Neuron (in vitro differentiated cells): Measurements from ENCODE around the gene PTGDR.

Experiments used
- H2AFZ ChIP-seq: one replicate; pipeline ENCODE4 v1.6.1; 2013; ENCODE audit warnings: low read depth, mild to moderate bottlenecking, inconsistent platforms, low read length, moderate library complexity
- H3K27me3 ChIP-seq: one replicate; pipeline ENCODE4 v1.6.1; 2013; ENCODE audit warnings: low read length; ENCODE audit not compliant: insufficient read depth
- H3K36me3 ChIP-seq: one replicate; pipeline ENCODE4 v1.6.1; 2013; ENCODE audit warnings: low read length; ENCODE audit not compliant: insufficient read depth
- H3K4me1 ChIP-seq: one replicate; pipeline ENCODE4 v1.6.1; 2013; ENCODE audit warnings: low read length; ENCODE audit not compliant: insufficient read depth
- H3K4me3 ChIP-seq: 2 replicates; pipeline ENCODE4 v1.5.1; 2013; ENCODE audit warnings: mild to moderate bottlenecking, low read length, moderate library complexity
- H3K9me3 ChIP-seq: one replicate; pipeline ENCODE4 v1.6.1; 2013; ENCODE audit warnings: low read length

The PTGDR gene

DNA sequence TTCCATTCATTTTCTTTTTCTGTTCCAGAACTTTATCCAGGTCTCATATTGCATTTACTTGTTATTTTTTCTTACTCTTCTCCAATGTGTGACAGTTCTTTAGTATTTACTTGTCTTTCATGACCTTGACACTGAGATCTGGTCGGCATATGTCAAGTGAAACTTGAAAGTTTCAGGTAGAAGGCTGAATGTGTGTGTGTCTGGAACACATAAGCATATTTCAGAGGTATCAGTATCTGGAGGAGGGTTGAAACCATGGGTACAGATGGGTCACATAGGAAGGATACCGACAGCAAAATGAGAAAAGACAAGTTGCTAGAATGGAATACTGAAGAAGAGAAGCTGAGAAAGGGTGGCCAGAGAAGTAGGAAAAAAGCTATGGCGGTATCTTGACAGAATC lies 22.5 kb upstream of the PTGDR start:
- Histone ChIP-seq H3K9me3 (no peaks in the 10 kb centered on the region), H3K36me3 (no peaks in the 10 kb centered on the region), H3K27me3 (peaks cover 3% of the 10 kb centered on the region), H3K4me1 (no peaks in the 10 kb centered on the region), H3K4me3 (no peak overlapping the region), H2AFZ (no peak overlapping the region)

DNA sequence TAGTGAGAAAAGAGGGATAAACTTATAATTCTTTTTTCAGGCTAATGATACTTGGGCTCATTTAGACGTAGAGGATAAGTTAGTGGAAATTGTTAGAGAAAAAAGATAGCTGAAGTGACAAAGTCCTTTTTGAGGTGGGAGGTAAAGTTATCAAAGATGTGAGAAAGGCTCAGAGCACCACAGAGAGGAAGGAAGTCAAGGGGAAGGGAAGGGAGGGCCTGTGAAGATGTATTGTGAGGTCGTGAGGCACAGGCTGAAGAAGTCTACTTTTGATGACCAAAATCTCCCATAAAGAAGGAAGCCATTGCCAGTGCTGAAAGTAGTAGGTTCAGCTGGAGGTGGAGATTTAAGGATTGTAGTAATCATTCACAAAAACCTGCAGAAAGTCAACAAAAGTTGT lies 19.4 kb upstream of the PTGDR start:
- H3K9me3 ChIP-seq = no peaks in the 10 kb centered on the region
- H3K27me3 ChIP-seq = peaks cover 3% of the 10 kb centered on the region
- H3K4me3 ChIP-seq = no peak overlapping the region
- no peak overlapping the region for H2AFZ ChIP-seq
- H3K36me3 ChIP-seq = no peaks in the 10 kb centered on the region
- H3K4me1 ChIP-seq = no peaks in the 10 kb centered on the region

DNA sequence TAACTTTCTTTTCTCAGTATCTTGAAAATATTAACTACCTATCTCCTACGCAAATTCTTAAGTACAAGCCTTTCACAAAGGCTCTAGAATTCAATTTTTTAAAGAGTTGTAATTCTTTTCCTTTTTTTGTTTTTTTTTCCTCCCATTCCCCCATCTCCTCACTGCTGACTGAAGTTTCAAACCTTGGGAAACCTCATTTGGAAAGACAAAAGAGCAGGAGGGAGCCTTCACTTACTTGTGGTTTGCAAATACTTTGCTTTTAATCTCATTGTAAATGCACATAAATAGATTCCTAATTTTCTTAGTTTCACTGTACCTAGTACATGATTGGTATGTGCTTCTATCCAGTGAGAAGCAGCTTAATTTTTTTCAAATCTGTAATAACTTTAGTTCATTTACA lies 15.8 kb upstream of the PTGDR start:
- no peak overlapping the region for H3K4me3 ChIP-seq

DNA sequence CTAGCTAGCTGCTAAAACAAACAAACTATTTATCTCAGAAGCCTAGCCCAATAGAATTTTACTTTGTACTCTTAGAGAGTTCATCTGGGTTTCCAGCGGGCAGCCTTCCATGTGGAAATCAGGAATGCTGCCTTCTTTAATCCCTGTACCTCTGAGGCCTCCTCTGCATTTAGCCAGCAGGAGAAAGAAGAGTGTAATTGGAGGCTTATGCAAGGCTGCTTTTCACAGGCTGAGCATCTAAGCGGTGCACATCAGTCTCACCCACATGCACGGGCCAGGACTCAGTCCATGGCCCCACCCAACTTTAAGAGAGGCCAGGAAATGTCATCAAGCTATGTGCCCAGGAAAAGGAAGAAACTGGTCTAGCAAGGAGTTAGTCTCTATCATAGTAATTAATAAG lies 14.0 kb upstream of the PTGDR start:
- no peaks in the 10 kb centered on the region for H3K4me1 ChIP-seq

More for the DNA sequence above, 15.8 kb upstream of the PTGDR start:
- Histone ChIP-seq H3K9me3 (no peaks in the 10 kb centered on the region), H3K36me3 (no peaks in the 10 kb centered on the region), H2AFZ (no peak overlapping the region), H3K4me1 (no peaks in the 10 kb centered on the region), H3K27me3 (peaks cover 3% of the 10 kb centered on the region)

DNA sequence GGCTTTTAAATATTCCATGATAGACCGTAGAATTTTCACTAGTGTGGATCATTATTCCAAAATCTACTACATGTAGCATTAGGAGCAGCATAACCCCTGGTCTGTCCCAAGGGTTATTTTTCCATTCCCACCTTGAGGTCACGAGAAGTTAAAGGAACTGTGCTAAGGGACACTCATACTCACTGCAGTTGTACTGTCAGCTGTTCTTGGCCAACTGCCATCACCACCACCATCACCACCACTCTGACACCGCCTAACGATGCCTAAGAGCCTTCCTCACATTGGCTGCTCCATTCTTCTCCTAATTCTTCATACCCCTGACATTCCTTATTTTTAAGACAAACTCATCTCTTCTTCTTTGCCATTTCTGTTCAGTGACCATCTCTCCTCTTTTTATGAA lies 13.4 kb upstream of the PTGDR start:
- no peaks in the 10 kb centered on the region for H3K4me1 ChIP-seq
- no peaks in the 10 kb centered on the region for H3K9me3 ChIP-seq
- H3K4me3 ChIP-seq = no peak overlapping the region
- no peaks in the 10 kb centered on the region for H3K36me3 ChIP-seq
- no peak overlapping the region for H2AFZ ChIP-seq
- H3K27me3 ChIP-seq = no peaks in the 10 kb centered on the region

More for the DNA sequence above, 14.0 kb upstream of the PTGDR start:
- H3K27me3 ChIP-seq = no peaks in the 10 kb centered on the region
- no peak overlapping the region for H3K4me3 ChIP-seq
- H2AFZ ChIP-seq = no peak overlapping the region
- H3K9me3 ChIP-seq = no peaks in the 10 kb centered on the region
- H3K36me3 ChIP-seq = no peaks in the 10 kb centered on the region

DNA sequence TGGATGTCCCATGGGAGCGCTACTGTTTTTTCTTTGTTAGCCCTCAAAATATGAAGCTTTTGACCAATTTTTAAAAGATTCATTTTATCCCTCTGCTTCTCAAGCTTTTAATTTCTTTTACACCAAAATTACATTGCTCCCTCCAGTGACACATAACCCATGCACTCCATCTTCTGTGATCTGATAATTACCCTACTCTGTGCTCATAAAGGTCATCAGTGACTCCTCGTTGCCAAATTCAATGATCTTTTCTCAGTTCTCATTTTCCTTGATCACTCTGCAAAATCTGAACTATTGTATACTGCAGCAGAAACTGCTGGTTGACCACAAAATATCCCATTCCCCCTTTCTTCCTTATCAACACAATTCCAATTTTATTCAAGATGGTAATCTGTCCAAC lies 8.7 kb upstream of the PTGDR start:
- no peak overlapping the region for H3K4me3 ChIP-seq
- H2AFZ ChIP-seq = no peak overlapping the region
- peaks cover 5% of the 10 kb centered on the region for H3K27me3 ChIP-seq
- H3K9me3 ChIP-seq = no peaks in the 10 kb centered on the region
- H3K36me3 ChIP-seq = no peaks in the 10 kb centered on the region
- no peaks in the 10 kb centered on the region for H3K4me1 ChIP-seq

DNA sequence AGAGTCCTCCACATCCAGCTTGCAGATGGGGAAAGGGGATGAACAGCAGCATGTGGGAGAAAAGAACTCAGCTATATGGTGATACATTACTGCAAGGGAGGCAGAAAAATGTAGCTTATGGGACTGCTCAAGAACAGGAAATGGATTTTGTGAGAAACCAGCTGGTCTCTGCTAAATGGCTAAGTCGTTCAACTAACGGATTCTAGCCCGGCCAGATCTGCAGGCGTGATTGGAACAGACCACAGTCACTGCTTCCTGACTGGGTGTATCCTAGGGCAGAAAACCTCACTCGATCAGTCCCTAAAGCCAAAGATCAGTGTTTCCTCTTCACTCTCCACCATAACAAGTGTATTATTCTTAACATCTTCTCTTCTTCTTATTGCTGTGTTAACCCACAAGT lies 8.1 kb upstream of the PTGDR start:
- Histone ChIP-seq H3K9me3 (no peaks in the 10 kb centered on the region), H2AFZ (no peak overlapping the region), H3K4me1 (no peaks in the 10 kb centered on the region), H3K27me3 (peaks cover 9% of the 10 kb centered on the region), H3K4me3 (no peak overlapping the region), H3K36me3 (no peaks in the 10 kb centered on the region)

DNA sequence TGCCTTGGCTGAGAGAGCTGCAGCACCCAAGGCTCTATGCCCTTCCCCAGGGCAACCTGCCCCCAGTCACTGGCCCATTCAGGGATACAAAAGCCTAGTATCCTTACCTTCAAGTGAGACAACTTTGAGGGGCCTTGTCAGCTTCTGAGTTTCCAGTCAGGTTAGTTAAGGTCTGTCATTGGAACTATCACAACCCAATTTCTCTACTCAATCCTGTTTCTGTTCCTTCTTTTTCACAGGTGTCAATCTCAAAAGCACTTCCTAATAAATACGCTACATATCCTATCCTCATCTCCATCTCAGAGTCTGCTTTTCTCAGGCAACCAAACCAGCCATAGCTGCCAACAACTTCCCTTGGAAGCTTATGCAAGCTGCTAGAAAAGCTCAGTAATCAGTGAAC lies 4.9 kb upstream of the PTGDR start:
- Histone ChIP-seq H3K4me3 (no peak overlapping the region), H2AFZ (no peak overlapping the region), H3K36me3 (no peaks in the 10 kb centered on the region), H3K4me1 (no peaks in the 10 kb centered on the region), H3K27me3 (peaks cover 32% of the 10 kb centered on the region), H3K9me3 (no peaks in the 10 kb centered on the region)

DNA sequence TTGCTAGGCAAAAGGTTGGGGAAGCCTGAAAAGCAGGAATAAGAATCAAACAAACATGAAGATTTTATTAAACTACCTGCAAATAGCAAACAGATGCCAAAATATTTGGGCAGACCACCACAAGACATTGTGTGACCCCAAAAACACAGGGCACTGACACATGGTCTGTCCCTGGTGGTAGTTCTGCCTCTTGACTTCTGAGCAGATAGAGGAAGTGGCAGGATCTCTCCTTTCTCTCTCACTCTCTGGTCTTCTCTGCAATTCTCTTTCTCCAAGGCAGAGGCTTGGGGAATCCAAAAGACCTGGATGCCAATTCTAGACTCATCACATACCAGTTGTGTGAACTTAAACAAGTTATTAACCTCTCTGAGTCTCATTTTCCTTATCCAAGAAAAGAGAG lies 4.3 kb upstream of the PTGDR start:
- H2AFZ ChIP-seq = no peak overlapping the region
- H3K9me3 ChIP-seq = no peaks in the 10 kb centered on the region
- peaks cover 38% of the 10 kb centered on the region for H3K27me3 ChIP-seq
- H3K4me1 ChIP-seq = no peaks in the 10 kb centered on the region
- no peaks in the 10 kb centered on the region for H3K36me3 ChIP-seq
- no peak overlapping the region for H3K4me3 ChIP-seq

DNA sequence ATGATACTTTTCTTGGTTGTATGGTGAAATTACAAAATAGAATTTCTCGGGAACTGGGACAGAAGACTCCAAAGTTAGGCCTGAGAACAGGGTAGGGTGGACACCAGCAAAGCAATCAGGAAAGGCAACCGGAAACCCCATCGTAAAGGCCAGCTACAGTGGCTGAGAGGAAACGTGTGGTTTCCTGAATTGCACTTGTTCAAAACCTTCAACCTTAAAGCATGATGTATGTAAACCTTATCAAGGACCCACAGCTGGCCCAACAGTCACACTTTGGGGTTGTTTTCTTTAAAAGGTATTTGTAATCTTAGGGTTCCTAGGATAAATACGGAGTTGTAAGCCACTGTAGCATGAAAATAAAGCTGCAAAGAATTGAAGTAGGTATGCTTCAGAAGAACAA lies 2.2 kb upstream of the PTGDR start:
- no peaks in the 10 kb centered on the region for H3K4me1 ChIP-seq
- no peaks in the 10 kb centered on the region for H3K36me3 ChIP-seq
- peaks cover 4% of the 10 kb centered on the region for H3K9me3 ChIP-seq
- H3K4me3 ChIP-seq = no peak overlapping the region
- H3K27me3 ChIP-seq = peaks cover 56% of the 10 kb centered on the region
- H2AFZ ChIP-seq = no peak overlapping the region

DNA sequence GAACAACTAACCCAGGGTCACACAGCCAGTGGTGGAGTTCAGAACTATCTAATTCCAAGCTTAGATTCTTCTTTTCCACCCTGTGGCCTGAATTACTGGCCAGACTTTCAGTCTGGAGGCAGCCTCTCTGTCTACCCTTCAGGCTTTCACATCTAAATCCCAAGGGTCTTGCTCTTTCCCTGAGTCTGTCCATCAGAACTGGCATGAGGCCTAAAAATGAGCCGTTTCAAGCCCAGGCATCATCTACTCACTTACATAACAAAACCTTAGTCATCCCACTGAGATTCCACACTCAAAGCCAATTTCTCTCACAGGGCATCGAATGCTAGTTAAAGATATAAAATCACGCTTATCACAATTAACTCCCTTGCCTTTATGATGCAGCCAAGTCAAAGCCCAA lies 1.3 kb upstream of the PTGDR start:
- Histone ChIP-seq H2AFZ (no peak overlapping the region), H3K4me3 (no peak overlapping the region), H3K9me3 (peaks cover 4% of the 10 kb centered on the region), H3K27me3 (peaks cover 56% of the 10 kb centered on the region), H3K36me3 (no peaks in the 10 kb centered on the region), H3K4me1 (no peaks in the 10 kb centered on the region)

DNA sequence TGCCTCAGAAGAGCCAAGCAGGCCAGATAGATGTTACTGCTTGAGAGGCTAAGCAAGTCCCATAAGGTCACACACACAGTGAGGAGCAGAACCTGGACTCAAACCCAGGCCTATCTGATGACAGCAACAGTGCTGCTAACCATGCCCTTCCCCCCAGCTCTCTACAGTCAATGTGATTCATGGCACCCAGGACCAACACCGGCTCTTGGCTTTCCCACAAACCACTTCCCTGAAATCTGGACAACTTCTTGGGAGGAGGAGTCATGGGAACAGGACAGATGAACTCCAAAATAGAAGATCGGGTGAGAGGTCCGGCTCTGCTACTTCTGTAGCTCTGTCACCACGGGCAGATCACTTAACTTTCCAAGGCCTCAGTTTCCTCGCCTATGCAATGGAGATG lies 716 bp upstream of the PTGDR start:
- Histone ChIP-seq H2AFZ (no peak overlapping the region), H3K4me3 (no peak overlapping the region), H3K27me3 (peaks cover 56% of the 10 kb centered on the region), H3K4me1 (no peaks in the 10 kb centered on the region), H3K9me3 (peaks cover 4% of the 10 kb centered on the region), H3K36me3 (no peaks in the 10 kb centered on the region)

DNA sequence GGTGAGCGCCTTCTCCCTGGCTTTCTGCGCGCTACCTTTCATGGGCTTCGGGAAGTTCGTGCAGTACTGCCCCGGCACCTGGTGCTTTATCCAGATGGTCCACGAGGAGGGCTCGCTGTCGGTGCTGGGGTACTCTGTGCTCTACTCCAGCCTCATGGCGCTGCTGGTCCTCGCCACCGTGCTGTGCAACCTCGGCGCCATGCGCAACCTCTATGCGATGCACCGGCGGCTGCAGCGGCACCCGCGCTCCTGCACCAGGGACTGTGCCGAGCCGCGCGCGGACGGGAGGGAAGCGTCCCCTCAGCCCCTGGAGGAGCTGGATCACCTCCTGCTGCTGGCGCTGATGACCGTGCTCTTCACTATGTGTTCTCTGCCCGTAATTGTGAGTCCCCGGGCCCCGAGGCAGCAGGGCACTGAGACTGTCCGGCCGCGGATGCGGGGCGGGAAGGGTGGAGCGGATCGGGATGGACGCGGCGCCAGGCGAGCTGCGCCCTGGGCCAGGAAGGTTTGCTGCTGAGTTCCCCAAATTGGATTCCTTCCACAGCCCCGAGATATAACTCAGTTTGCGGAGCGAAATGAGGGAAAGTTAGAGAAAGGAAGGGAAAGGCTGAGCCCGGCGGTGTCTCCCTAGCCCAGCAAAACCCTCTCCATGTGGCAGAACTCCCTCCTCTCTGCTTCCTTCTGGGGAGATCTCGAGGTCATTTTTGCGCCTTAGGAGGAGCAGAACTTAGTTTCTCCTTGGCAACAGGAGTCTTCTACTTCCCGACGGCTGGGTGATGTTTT lies 972 bp downstream of the PTGDR start:
- Histone ChIP-seq H3K4me1 (no peaks in the 10 kb centered on the region), H3K36me3 (no peaks in the 10 kb centered on the region), H3K4me3 (no peak overlapping the region), H2AFZ (no peak overlapping the region), H3K27me3 (peaks cover 51% of the 10 kb centered on the region), H3K9me3 (peaks cover 4% of the 10 kb centered on the region)

DNA sequence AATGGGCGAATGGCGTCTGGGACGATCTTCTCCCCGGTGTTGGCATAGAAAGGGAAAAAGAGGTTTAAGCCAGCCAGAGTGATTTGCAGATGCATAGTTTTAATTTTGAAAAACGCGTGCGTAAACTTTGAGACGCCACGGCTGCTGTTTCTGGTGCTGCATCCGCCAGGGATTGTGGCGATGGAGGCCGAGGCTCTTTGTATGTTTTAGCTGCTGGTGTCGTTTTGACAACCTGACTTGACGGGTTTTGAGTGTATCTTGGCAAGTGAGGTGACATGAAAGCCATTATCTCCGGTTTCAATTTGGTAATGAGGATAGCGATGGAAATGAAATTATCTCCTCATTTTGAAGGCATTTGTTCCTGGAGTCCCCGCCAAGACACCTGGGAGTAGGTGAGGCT lies 1.6 kb downstream of the PTGDR start:
- H3K9me3 ChIP-seq = peaks cover 4% of the 10 kb centered on the region
- no peaks in the 10 kb centered on the region for H3K4me1 ChIP-seq
- no peak overlapping the region for H2AFZ ChIP-seq
- no peaks in the 10 kb centered on the region for H3K36me3 ChIP-seq
- peaks cover 48% of the 10 kb centered on the region for H3K27me3 ChIP-seq
- H3K4me3 ChIP-seq = no peak overlapping the region
